Measurements from ENCODE around the gene LPCAT3.

The LPCAT3 gene

GRCh38 chr12:6935371-6936193, 82.7 kb downstream of the LPCAT3 start:
- no peak for DNase-seq

- DNase-seq = no peak
Measured at GRCh38 chr12:6934110-6934509, 84.2 kb downstream of the LPCAT3 start.

- DNase-seq = no peak
Measured at GRCh38 chr12:6932766-6933165, 85.5 kb downstream of the LPCAT3 start.

- DNase-seq = no peak
Measured at GRCh38 chr12:6929466-6930452, 88.5 kb downstream of the LPCAT3 start.

GRCh38 chr12:6928703-6929407, 89.4 kb downstream of the LPCAT3 start:
- no peak for DNase-seq

GRCh38 chr12:6928022-6928702, 90.1 kb downstream of the LPCAT3 start:
- DNase-seq = no peak

GRCh38 chr12:6927379-6928021, 90.8 kb downstream of the LPCAT3 start, which contains the start of gene ATN1:
ATN1 (plus strand) TSS chr12:6927959; CDS start chr12:6934002, 6,043 bp downstream.
- DNase-seq = peak; percentile 38

All from kidney glomerular epithelial cell (primary cell).